Esophagus squamous epithelium (tissue), 4 donors: ENCODE results near the gene RHBDL3.

Experiments used
- POLR2A ChIP-seq, 4 donors: fragments of 450-650 bp; IDR thresholded peaks; one replicate each; pipeline ENCODE4 v1.6.1; 2017; ENCODE audit warnings: antibody characterized with exemption in 4 of 4, mild to moderate bottlenecking in 4 of 4, moderate library complexity in 3 of 4
- TF ChIP-seq, protein P1 (sequence below), 6 experiments: fragments of 450-650 bp in 4 of 6; fragments of 200-600 bp in 2 of 6; sonication (generic) in 2 of 6; IDR thresholded peaks; one replicate each; pipeline ENCODE4 v1.5.1; 2016 to 2019; ENCODE audit warnings: antibody characterized with exemption in 6 of 6, mild to moderate bottlenecking in 4 of 6, moderate library complexity in 4 of 6

DNA sequence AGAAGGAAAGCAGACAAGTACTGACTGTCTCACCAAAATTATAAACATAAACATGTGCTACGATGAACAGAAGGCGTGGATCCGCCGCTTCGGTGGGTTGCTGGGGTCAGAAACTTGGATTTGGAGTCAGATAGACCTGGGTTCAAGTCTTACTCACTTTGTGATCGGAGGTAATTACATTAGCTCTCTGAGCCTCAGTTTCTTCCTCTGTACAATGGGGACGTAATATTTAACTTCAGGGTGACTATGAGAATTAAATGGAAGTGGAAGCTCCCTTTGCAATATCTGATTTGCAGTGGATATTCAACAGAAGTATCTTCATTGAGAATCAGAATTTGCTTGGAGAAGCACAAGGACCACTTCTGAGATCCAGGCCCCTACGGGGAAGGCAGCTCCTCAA is 6.2 kb downstream of the RHBDL3 start:
- TF ChIP-seq, protein P1, sequence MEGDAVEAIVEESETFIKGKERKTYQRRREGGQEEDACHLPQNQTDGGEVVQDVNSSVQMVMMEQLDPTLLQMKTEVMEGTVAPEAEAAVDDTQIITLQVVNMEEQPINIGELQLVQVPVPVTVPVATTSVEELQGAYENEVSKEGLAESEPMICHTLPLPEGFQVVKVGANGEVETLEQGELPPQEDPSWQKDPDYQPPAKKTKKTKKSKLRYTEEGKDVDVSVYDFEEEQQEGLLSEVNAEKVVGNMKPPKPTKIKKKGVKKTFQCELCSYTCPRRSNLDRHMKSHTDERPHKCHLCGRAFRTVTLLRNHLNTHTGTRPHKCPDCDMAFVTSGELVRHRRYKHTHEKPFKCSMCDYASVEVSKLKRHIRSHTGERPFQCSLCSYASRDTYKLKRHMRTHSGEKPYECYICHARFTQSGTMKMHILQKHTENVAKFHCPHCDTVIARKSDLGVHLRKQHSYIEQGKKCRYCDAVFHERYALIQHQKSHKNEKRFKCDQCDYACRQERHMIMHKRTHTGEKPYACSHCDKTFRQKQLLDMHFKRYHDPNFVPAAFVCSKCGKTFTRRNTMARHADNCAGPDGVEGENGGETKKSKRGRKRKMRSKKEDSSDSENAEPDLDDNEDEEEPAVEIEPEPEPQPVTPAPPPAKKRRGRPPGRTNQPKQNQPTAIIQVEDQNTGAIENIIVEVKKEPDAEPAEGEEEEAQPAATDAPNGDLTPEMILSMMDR (IDR thresholded peaks at IDR 0.05) = no peak
- no peak for TF ChIP-seq POLR2A (IDR thresholded peaks at IDR 0.05)
